ENCODE results near the gene CEPT1.
A peak's percentile ranks its signal among the peaks of the same experiment; 100 is the strongest.

Gene CEPT1

DNA sequence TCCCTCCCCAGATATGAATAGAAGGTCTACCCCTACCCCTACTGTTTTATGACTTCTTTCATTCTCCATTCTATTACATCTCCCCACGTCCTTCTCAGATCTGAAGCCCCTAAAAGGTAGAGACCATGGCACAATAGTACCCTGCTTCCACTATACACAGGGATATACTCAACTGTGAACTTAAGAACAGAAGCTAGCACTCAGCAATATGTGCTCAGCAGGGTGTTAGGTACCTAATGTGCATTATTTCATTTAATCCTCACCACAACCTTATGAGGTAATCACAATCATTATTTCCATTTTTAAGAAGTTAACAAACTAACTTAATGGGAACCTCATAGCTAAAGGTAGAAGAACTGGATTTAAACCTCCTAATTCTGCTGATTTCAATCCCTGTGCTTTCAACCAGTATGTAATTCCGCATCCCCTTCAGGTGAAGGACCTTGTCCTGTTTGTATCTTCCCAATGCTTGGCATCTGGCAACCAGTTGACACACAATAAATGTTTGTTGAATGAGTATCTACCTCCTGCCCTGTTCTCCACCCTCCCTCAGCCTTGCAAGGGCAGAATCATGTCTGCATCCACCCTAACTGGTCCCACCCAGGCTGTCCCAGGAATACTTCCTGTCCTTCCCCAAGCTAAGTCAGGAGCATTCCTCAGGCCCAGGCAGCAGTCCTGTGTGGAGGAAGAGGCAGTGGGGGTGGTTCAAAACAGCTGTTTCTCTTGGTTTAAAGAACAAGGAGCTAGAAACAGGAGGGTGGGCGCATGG lies 53.9 kb downstream of the CEPT1 start:
- no peak for DNase-seq

DNA sequence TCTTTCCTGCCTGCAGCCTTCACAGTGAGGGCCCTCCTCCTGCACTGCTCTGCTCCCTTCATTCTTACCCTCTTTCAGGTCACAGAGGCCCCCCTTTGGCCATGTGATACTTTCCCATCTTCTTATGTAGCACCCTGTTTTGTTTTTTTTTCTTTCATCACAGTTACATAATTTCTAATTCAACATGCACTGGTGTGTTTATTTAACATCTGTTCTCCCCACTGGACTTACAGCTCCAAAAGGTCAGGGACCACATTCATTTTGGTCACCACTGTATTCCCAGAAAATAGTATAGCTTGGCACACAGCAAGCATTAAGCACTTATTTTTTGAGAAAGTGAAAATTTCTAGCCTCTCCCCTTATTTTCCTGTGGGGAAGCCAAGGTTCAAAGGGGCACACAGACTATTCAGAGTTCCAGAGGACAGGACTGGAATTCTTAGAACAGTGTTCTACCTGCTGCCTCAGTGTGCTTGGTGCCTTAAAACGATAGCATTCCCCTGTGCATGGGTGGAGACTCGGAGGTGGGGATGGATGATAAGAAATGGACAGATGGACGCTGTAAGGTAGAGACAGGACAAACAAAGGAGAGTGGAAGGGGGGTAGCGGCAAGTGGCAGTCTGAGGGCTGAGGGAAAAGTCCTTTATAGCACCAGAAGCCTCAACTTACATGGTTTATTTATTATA lies 55.1 kb downstream of the CEPT1 start:
- no peak for DNase-seq

- DNase-seq, result no peak
These were observed 56.2 kb downstream of the CEPT1 start for GRCh38 chr1:111196213-111196612.

DNA sequence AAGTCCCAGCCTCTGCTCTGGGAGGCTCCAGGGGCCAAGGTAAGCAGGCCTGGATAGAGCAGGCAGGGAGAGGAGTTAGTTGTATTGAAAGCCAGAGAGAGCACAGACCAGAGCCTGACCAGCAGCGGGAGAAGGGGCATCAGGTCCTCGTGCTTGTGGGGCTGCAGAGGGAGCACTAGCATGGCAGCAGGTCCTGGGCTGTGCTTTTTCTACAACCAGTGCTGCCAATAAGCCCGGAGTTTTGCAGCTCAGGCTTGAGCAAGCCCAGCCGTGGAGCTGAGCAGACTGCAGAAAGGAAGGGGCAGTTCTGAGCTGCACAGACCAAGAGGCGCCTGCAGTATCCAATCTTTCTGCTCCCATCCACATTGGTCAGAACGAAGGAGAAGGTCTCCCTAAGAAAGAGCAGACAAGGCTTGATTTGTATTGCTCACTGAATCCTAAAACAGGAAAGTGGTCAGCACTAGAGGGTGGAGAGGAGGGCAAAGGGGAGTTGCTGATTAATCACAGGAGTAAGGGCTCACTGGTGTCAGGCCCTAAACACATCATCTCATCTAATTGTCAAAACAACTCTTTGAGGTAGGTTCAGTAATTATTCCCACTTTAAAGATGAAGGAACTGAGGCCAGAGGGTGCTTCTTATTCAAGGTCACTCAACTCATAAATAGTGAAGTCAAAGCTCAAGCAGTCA lies 57.7 kb downstream of the CEPT1 start:
- peak; percentile 70 for DNase-seq

DNA sequence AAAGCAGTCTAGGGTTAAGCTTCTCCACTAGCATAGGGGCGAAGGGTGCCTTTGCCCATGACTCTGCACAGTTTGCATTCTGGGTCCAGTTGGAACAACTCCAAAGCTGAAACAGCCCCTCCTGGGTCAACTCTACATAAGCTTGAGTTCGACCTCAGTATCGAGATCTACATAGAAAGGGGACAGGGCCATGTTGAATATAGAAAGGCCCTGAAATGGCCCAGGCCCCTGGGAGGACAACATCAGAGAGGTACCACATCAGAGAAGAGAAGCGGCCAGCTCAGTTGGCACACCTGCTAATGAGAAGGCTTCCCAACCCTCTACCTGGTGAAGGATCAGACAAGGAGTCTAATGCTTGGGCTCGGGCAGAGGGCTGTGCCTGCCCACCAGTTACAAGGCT lies 58.8 kb downstream of the CEPT1 start:
- no peak for DNase-seq

- no peak for DNase-seq
These were observed 59.3 kb downstream of the CEPT1 start for GRCh38 chr1:111199329-111199728.

- peak; percentile 97 for DNase-seq
These were observed 60.1 kb downstream of the CEPT1 start, which contains the start of gene DENND2D for GRCh38 chr1:111199881-111200801. Gene DENND2D, minus strand, starts transcription at chr1:111200646. Its CDS starts 187 bp downstream, at chr1:111200459.

DNA sequence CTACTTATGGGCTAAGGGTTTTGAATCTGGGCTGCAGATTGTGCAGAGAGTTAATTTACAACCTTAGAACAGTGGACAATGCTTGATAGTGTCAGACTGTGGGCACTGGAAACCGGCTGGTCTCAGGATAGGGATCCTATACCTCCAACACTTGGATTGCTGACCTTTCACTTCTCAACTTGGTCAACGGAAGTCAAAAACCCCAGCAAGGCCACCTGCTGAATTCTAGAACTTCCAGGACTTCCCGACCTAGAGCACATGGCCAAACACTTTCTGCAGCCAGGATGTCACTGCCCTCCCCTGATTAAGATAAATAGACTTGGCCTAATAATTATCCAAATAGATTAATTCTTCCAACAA lies 60.8 kb downstream of the CEPT1 start:
- no peak for DNase-seq

GRCh38 chr1:111201275-111202090 lies 61.5 kb downstream of the CEPT1 start:
- DNase-seq, result no peak

DNA sequence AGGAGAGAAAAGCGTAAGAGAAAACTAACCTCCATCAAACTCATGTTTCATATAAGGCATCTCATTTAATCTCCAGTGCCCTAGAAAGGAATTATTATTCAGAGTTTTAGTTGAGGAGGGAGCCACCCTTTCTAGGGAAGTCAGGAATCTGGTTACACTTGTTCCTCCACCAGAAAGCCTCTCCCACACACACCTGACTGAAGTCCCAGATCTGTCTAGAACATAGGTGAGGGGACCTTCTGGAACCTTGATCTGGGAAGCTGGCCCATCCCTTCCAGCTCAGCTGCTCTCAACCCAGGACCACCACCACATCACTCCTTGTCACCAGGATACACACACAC lies 62.3 kb downstream of the CEPT1 start:
- no peak for DNase-seq

- no peak for DNase-seq
These were observed 62.9 kb downstream of the CEPT1 start for GRCh38 chr1:111202707-111203623.

DNA sequence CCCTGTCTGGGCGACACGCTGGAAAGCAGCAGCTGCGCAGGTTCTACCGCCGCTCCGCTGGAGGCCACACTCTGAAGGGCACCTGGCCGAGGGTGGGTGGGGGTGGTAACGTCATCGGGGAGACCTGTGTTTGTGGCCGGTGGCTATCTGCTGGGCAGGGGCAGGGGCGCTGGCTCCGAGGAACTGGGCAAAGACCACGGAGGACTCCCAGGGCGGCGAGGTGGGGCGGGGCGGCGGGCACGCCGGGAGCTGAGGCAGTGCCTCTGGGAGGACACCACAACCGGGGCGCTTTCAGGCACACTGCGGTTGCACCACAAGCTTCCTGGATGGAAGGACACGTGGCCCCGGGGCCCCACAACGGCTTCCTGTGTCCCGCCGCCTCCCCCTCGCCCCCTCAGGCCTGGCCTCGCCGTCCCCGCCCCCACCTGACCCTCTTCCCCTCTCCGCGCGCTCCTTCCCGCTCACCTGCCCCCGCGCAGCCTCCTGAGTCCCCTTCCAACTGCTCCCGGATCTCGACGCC lies 63.7 kb downstream of the CEPT1 start:
- peak; percentile 70 for DNase-seq

DNA sequence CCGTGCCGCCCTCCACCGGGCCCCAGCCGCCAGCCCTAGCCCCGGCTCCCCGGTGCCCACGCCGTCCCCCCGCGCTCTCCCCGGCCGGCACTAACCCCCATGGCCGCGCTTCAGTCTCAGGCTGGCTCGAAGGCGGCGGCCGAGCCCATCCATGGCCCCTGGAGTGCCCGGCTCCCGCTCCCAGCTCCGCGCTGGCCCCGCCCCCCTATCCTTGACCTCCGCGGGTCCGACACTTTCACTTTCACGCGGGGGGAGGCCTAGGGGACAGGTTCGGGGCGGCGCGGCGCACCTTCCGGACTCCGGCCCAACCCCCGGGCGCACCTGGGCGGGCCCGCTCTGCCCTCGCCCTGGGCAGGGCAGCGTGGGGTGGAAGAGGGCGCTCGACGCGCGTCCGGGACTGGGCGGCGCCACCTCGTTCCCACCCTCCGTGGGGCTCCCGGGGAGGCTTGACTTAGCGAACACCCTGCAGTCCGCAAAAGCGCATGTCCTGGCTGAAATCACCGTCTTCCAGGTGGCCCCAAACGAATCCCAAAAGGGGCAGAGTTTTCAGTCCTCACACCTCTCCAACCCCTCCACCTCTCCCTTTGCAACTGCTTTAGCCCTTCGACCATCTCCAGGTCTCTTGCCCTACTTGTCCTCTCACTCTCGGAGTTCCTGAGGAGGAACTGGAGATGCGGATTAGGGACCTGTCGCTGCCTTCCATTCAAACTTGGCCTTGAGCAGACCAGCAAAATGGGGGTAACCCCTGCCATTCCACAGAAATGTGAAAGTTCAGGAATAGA lies 64.4 kb downstream of the CEPT1 start:
- DNase-seq, result no peak

DNA sequence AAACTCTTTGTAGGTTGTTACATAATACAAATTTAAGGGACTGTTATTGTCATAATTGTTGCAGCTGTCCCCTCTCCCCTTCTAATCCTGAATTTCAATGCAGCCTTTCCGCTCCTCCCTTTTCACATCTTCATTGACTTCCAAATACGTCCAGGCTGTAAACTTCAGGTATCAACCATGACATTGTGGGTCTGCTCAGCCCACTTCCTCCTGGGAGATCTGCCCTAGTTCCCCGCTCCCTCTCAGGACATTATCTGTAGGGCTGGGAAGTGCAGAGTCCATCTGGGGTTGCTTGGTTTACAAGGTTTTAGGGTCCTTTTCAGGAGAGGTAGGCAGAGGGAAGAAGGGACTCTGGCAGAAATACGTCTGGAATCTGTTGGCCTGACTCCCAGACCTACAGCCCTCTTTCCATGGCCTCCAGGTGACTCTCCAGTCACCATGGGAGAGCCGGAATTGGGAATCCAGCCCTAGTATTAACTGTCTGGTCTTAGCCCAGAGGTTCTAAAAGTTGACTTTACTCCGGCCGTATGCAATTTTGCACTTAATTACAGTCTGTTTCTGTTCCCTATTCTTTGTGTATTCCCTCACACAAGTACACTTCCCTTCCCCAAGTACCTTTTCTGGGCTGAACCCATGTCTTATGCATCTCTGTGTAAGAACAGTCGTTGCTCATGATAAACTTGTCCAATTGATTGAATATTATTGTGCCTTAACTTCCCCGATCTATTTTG lies 65.1 kb downstream of the CEPT1 start:
- DNase-seq, result peak; percentile 58

GRCh38 chr1:111205714-111206050 lies 65.7 kb downstream of the CEPT1 start:
- peak; percentile 54 for DNase-seq

DNA sequence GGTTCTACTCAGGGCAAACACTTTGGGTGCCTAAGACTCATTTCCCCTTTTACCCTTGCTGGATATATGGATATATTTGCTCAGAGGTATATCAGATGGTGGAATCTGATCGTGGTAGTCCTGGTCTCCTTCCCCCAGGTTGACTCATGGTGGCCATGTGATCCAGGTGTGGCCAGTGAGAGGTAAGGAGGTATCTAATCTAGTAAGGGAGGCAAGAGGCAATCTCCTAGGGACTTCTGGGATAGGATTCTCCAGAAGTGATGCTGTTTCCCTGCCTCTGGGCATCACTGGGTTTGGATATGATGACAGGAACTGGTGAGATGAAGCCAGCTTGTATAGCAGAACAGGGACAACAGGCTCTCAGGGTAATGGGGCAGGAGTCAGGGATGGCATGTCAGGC lies 68.9 kb downstream of the CEPT1 start:
- no peak for DNase-seq

GRCh38 chr1:111209622-111210021 lies 69.6 kb downstream of the CEPT1 start:
- no peak for DNase-seq

- DNase-seq, result no peak
These were observed 71.9 kb downstream of the CEPT1 start for GRCh38 chr1:111211921-111212320.

GRCh38 chr1:111212634-111213335 lies 72.8 kb downstream of the CEPT1 start:
- no peak for DNase-seq

Measured in suppressor macrophage treated with lipopolysaccharide for 4 hours (primary cell).